HG02571 (cell line): ENCODE measurements around the gene TOB2.

Experiments used
- ATAC-seq: cut with Tn5 transposase; IDR thresholded peaks from one replicate; pipeline ENCODE4 v1.9.1; 2021; ENCODE audit warnings: mild to moderate bottlenecking, moderate library complexity; ENCODE audit not compliant: unreplicated experiment

TOB2 gene

GRCh38 chr22:41446639-41447434, at the start of gene TOB2:
TOB2 (minus strand) TSS chr22:41446801; CDS start chr22:41437345, 9,456 bp downstream.
- ATAC-seq, result peak; percentile 36

GRCh38 chr22:41491374-41492100, 44.9 kb upstream of the TOB2 start:
- no peak for ATAC-seq

- ATAC-seq, result no peak
These were observed 42.2 kb upstream of the TOB2 start for GRCh38 chr22:41488596-41489385.

- no peak for ATAC-seq
These were observed 41.5 kb upstream of the TOB2 start for GRCh38 chr22:41488076-41488475.

GRCh38 chr22:41487037-41487935, 40.7 kb upstream of the TOB2 start:
- no peak for ATAC-seq

- ATAC-seq, result no peak
These were observed 38.4 kb upstream of the TOB2 start for GRCh38 chr22:41485033-41485432.

- no peak for ATAC-seq
These were observed 35.8 kb upstream of the TOB2 start for GRCh38 chr22:41482319-41482935.

- no peak for ATAC-seq
These were observed 35.3 kb upstream of the TOB2 start for GRCh38 chr22:41481925-41482318.

- no peak for ATAC-seq
These were observed 34.7 kb upstream of the TOB2 start for GRCh38 chr22:41481131-41481830.

GRCh38 chr22:41480397-41480735, 33.8 kb upstream of the TOB2 start:
- ATAC-seq, result no peak

GRCh38 chr22:41479671-41480396, 33.2 kb upstream of the TOB2 start:
- no peak for ATAC-seq

GRCh38 chr22:41478891-41479521, 32.4 kb upstream of the TOB2 start:
- ATAC-seq, result no peak

GRCh38 chr22:41478473-41478872, 31.9 kb upstream of the TOB2 start:
- no peak for ATAC-seq

GRCh38 chr22:41474872-41475451, 28.4 kb upstream of the TOB2 start:
- no peak for ATAC-seq

- ATAC-seq, result no peak
These were observed 25.0 kb upstream of the TOB2 start for GRCh38 chr22:41471568-41471967.

- ATAC-seq, result no peak
These were observed 24.3 kb upstream of the TOB2 start for GRCh38 chr22:41470886-41471285.

GRCh38 chr22:41469218-41469851, 22.7 kb upstream of the TOB2 start:
- peak; percentile 22 for ATAC-seq
